IgD-negative memory B cell (primary cell): Measurements from ENCODE around the gene CYRIA. TPM values are rescaled to one million over a fixed set of nuclear protein-coding genes. Genes with fewer than 3 reads are reported as not detected.

ENCODE experiments used
- H3K27ac Mint-ChIP-seq, 3 donors: one replicate each; pipeline ENCODE4 v1.8.0; 2020 to 2022; ENCODE audit warnings: mild to moderate bottlenecking in 3 of 3, mixed read lengths in 3 of 3, moderate library complexity in 1 of 3
- H3K27me3 Mint-ChIP-seq: one replicate; pipeline ENCODE4 v1.8.0; 2021; ENCODE audit warnings: mixed read lengths
- H3K36me3 Mint-ChIP-seq: one replicate; pipeline ENCODE4 v1.8.0; 2020; ENCODE audit warnings: mild to moderate bottlenecking, mixed read lengths
- H3K4me1 Mint-ChIP-seq, 3 donors: one replicate each; pipeline ENCODE4 v1.8.0; 2020 to 2022; ENCODE audit warnings: mixed read lengths in 3 of 3, mild to moderate bottlenecking in 1 of 3
- H3K4me3 Mint-ChIP-seq, 4 donors: one replicate each; pipeline ENCODE4 v1.8.0; 2020 to 2022; ENCODE audit warnings: mild to moderate bottlenecking in 4 of 4, mixed read lengths in 4 of 4, moderate library complexity in 3 of 4
- H3K9me3 Mint-ChIP-seq, 3 donors: one replicate each; pipeline ENCODE4 v1.8.0; 2020 to 2021; ENCODE audit warnings: mixed read lengths in 3 of 3, mild to moderate bottlenecking in 1 of 3
- polyA plus RNA-seq: library from polyadenylated mRNA; unstranded; fragments of 300-500 nt; fragmentation: Illumina TruSeq; gene quantifications from one replicate; pipeline ENCODE4 v1.2.3, GENCODE V29; 2021

CYRIA gene
- polyA plus RNA-seq, 1 donor from 2014 or later = 31.0 TPM

DNA sequence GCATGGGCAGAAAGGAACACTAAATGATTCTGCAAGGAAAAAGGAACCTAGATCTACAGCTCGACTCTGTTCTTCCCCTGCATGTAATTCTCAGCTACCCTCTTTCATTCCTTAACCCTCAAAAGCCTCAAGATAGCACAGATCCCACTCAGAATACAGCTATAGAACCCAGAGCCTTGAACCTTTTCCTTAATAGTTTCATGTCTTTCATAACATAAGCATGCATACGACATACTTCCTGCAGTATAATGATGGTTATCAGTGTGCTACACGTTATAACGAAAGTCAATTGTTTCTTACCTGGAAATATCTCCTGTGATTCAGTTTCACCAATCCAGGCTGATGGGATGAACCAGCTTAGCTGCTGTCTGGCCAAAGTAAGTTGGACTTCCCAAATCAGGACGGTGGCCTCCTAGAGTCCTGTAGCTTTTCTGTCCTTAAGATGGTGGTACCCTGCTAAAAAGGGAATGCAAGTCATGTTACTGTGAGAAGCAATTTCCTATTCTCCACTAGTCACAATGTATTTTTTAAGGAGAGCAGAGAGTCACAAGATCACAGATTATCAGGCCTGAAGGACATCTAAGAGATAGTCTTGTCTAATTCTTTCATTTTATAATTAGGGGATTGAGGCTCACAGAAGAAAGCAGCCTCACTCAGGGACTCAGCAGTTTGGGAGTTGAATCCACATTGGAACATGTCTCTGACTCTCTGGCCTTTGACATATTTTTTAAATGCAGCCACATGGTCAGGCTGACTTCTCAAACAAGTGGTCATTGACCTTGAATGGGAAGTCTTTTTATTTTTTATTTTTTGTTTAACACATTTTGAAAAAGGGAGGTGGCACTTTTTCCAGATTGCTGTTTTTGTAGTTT, 41.8 kb downstream of the CYRIA start:
- Mint-ChIP-seq H3K4me1 (peaks cover 77 to 82% (median 79%) of the 10 kb centered on the region in 3 donors), H3K36me3 (peaks cover 11% of the 10 kb centered on the region)

GRCh38 chr2:16623031-16623430, 42.6 kb downstream of the CYRIA start:
- H3K27ac Mint-ChIP-seq = peak overlapping the region; percentile 44 to 87 (median 70)
- peaks cover 11% of the 10 kb centered on the region for H3K36me3 Mint-ChIP-seq
- H3K4me3 Mint-ChIP-seq = peak overlapping the region in 3 of 4 donors; percentile 41 to 84 (median 53)
- H3K9me3 Mint-ChIP-seq = no peaks in the 10 kb centered on the region
- H3K27me3 Mint-ChIP-seq = no peaks in the 10 kb centered on the region
- H3K4me1 Mint-ChIP-seq = peaks cover 71 to 75% (median 74%) of the 10 kb centered on the region in 3 donors

More for the DNA sequence above, 41.8 kb downstream of the CYRIA start:
- H3K27ac Mint-ChIP-seq = peak overlapping the region; percentile 44 to 96 (median 70)
- no peaks in the 10 kb centered on the region for H3K27me3 Mint-ChIP-seq
- H3K9me3 Mint-ChIP-seq = no peaks in the 10 kb centered on the region
- peak overlapping the region; percentile 6 to 94 (median 46) for H3K4me3 Mint-ChIP-seq

- H3K27ac Mint-ChIP-seq = peak overlapping the region; percentile 44 to 87 (median 70)
- H3K4me3 Mint-ChIP-seq = peak overlapping the region in 3 of 4 donors; percentile 2 to 84 (median 41)
- peaks cover 10% of the 10 kb centered on the region for H3K36me3 Mint-ChIP-seq
- no peaks in the 10 kb centered on the region for H3K9me3 Mint-ChIP-seq
- no peaks in the 10 kb centered on the region for H3K27me3 Mint-ChIP-seq
- H3K4me1 Mint-ChIP-seq = peaks cover 69 to 72% (median 71%) of the 10 kb centered on the region in 3 donors
Measured at GRCh38 chr2:16622399-16622968, 43.1 kb downstream of the CYRIA start.

DNA sequence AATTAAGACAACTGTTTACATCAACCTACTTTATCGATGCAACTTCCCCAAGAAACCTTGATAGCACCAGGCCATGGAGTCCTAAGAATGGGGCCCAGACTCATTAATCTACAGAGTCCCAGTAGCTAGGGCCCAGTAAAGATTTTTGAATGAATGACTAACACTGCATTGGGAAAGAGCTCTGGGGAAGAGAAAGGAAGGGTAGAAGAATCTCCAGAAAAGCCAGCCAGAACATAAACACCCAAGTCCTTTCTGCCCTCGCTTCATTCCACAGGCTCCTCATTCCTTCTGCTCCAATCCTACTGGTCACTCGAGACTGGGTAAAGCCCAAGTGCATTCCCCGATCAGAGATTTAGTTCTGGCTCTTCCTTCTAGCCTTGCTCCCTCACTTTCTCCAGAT, 44.3 kb downstream of the CYRIA start:
- Mint-ChIP-seq H3K27ac (peak overlapping the region in 2 of 3 donors; percentile 70 to 87), H3K36me3 (peaks cover 9% of the 10 kb centered on the region), H3K4me1 (peaks cover 57 to 66% (median 66%) of the 10 kb centered on the region in 3 donors), H3K9me3 (no peaks in the 10 kb centered on the region), H3K27me3 (no peaks in the 10 kb centered on the region), H3K4me3 (peak overlapping the region in 2 of 4 donors; percentile 79 to 83)

- Mint-ChIP-seq H3K4me3 (no peak overlapping the region), H3K9me3 (no peaks in the 10 kb centered on the region), H3K27me3 (no peaks in the 10 kb centered on the region), H3K4me1 (peaks cover 52 to 60% (median 59%) of the 10 kb centered on the region in 3 donors), H3K36me3 (peaks cover 9% of the 10 kb centered on the region), H3K27ac (peak overlapping the region; percentile 70 to 87 (median 86))
Measured at GRCh38 chr2:16620590-16620989, 45.0 kb downstream of the CYRIA start.

DNA sequence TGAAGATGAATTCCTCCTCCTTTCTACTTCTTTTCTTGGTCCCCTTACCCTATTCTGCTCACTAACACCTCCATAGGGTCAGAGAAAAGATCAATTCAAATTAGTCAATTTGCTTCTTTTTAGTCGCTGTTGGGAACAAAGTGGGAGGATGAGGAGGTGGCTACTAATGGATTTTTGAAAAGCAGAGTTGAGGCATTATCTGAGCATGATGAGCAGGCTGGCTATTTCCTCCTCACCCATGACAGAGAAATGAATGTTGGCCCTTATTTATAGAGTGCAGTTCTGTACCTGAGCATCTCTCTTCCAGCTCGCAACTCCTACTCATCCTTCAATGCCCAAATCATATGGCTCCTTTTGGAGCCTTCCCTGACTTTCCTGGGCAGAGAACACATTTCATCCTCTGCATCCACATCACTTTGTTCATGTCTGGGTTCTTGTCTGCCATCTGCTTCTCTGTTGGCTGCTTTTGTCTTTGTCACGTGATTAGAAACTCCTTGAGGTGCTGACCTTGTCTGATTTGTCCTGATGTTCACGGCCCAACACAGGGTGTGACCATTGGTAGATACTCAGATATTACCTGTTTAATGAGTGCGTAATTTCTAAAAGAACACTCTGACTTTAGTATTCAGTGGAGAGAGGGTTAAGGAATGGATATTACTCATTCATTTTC, 45.9 kb downstream of the CYRIA start:
- Mint-ChIP-seq H3K27ac (peak overlapping the region; percentile 16 to 86 (median 25)), H3K36me3 (peaks cover 9% of the 10 kb centered on the region), H3K4me3 (no peak overlapping the region), H3K4me1 (peaks cover 44 to 59% (median 56%) of the 10 kb centered on the region in 3 donors), H3K27me3 (no peaks in the 10 kb centered on the region), H3K9me3 (no peaks in the 10 kb centered on the region)

DNA sequence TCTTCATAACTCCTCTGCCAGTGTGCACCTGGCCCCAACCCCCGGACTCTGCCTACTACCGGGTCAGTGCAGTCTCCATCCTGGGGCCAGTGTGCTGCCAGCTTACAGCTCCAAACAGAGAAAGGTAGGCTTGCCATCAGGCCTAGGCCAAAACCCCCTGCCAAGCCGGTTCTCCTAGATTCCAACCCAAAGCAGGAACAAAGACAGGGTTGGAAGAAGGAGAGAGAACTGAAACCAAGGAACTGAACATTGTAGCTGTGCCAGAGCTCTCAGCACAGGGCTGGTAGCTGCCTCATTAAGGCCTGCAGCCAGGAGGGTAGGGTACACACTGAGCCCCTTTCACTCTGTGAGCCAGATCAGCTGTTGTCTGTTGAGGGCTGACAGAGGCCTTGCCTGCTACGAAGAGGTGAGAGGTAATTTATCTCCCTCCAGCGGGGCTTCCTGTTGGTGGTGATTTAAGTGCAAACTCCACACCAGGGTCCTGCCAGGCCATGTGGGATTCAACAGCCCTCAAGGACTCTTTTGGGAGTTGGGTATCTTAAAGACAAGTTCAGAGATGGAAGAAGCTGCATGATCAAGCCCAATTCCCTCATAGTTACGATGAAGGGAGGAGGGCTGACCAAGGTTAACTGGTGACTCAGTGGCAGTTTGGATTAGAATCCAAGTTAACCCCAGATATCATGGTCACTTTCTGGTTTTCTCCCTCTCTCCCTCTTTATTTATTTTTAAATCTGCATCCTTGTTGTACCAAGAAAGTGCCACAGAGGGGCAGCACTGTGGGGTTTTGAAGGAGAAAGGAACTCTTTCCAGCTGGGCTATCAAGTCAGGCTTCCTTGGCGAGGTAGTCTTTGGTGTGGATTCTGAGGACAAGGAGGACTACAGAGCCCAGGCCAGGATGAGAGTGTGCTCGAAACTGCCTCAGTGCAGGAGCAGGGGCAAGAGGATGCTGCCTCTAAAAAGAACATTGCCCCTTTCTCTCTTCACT, 48.1 kb downstream of the CYRIA start:
- Mint-ChIP-seq H3K27me3 (no peaks in the 10 kb centered on the region), H3K4me3 (no peak overlapping the region), H3K4me1 (peaks cover 38 to 48% (median 48%) of the 10 kb centered on the region in 3 donors), H3K9me3 (no peaks in the 10 kb centered on the region), H3K36me3 (peaks cover 7% of the 10 kb centered on the region), H3K27ac (peak overlapping the region in 1 of 3 donors; percentile 71)
